GM18505 (cell line): ENCODE measurements around the gene GTPBP2.

Source experiments
- ATAC-seq: cut with Tn5 transposase; IDR thresholded peaks from one replicate; pipeline ENCODE4 v1.9.1; 2021; ENCODE audit not compliant: unreplicated experiment
- POLR2A ChIP-seq: IDR thresholded peaks from 4 replicates; pipeline ENCODE4 v1.6.1; 2011; ENCODE audit warnings: borderline replicate concordance; ENCODE audit not compliant: insufficient read depth, insufficient read length; ENCODE audit errors: extremely low read depth

Gene GTPBP2

GRCh38 chr6:43572015-43572414 is 57.0 kb downstream of the GTPBP2 start:
- no peak for TF ChIP-seq POLR2A
- no peak for ATAC-seq

- ATAC-seq: no peak
- TF ChIP-seq POLR2A: no peak
Observed at GRCh38 chr6:43570876-43571441, 58.1 kb downstream of the GTPBP2 start.
